CD4-positive, alpha-beta T cell (primary cell): ENCODE data around the gene CCDC92B. TPM values are rescaled to one million over a fixed set of nuclear protein-coding genes. Genes with fewer than 3 reads are reported as not detected.

Source experiments
- ATAC-seq: fragments of 200-7000 bp; cut with Tn5 transposase; one replicate; pipeline ENCODE4 v1.10.0; 2022; ENCODE audit warnings: mild to moderate bottlenecking; ENCODE audit not compliant: poor library complexity
- CTCF ChIA-PET: fragments of 350-600 bp; sonication (Branson Sonifier 250); formaldehyde crosslinking; loops from one replicate; lab custom pipeline; 2021; ENCODE audit warnings: antibody characterized with exemption, inconsistent platforms; lab: Charles Lee
- POLR2A ChIA-PET: fragments of 350-600 bp; sonication (Branson Sonifier 250); formaldehyde crosslinking; loops from one replicate; lab custom pipeline; 2021; ENCODE audit warnings: antibody characterized with exemption, inconsistent platforms; lab: Charles Lee
- DNase-seq, 14 experiments: peaks; one replicate each; pipeline ENCODE4 v3.0.0-alpha.2; 2013 to 2020; ENCODE audit warnings: mixed read lengths in 2 of 14
- H3K27ac ChIP-seq, 2 donors: one replicate each; pipeline versions ENCODE4 v1.5.1 to v1.7.0; 2013; ENCODE audit warnings: low read length in 2 of 2, low read depth in 1 of 2, mild to moderate bottlenecking in 1 of 2
- H3K27me3 ChIP-seq, 2 experiments: 1 replicate in 1 of 2; 2 replicates in 1 of 2; pipeline versions ENCODE4 v1.6.1 to v1.7.0; 2013; ENCODE audit warnings: low read length in 2 of 2, control low read depth in 1 of 2, mild to moderate bottlenecking in 1 of 2, moderate library complexity in 1 of 2; ENCODE audit not compliant: insufficient read depth in 2 of 2, control insufficient read depth in 1 of 2
- H3K36me3 ChIP-seq: one replicate; pipeline ENCODE4 v1.6.1; 2013; ENCODE audit warnings: low read length, control low read depth; ENCODE audit not compliant: insufficient read depth
- H3K4me1 ChIP-seq: one replicate; pipeline ENCODE4 v1.6.1; 2013; ENCODE audit warnings: low read length, control low read depth; ENCODE audit not compliant: insufficient read depth
- H3K4me3 ChIP-seq: one replicate; pipeline ENCODE4 v1.5.1; 2013; ENCODE audit warnings: mild to moderate bottlenecking, low read length, moderate library complexity
- H3K9me3 ChIP-seq, 2 experiments: 1 replicate in 1 of 2; 2 replicates in 1 of 2; pipeline versions ENCODE4 v1.6.1 to v1.7.0; 2013; ENCODE audit warnings: low read length in 2 of 2, mild to moderate bottlenecking in 2 of 2, control low read depth in 1 of 2, moderate library complexity in 1 of 2; ENCODE audit not compliant: control insufficient read depth in 1 of 2, insufficient read depth in 1 of 2
- H3K27ac Mint-ChIP-seq: one replicate; pipeline ENCODE4 v1.8.0; 2020; ENCODE audit warnings: mixed read lengths
- H3K27me3 Mint-ChIP-seq: one replicate; pipeline ENCODE4 v1.8.0; 2021; ENCODE audit warnings: mixed read lengths
- H3K36me3 Mint-ChIP-seq: one replicate; pipeline ENCODE4 v1.8.0; 2021; ENCODE audit warnings: low read depth, mixed read lengths
- H3K4me1 Mint-ChIP-seq: one replicate; pipeline ENCODE4 v1.8.0; 2021; ENCODE audit warnings: low read depth, mixed read lengths
- H3K4me3 Mint-ChIP-seq: one replicate; pipeline ENCODE4 v1.8.0; 2020; ENCODE audit warnings: mild to moderate bottlenecking, mixed read lengths
- H3K9me3 Mint-ChIP-seq: one replicate; pipeline ENCODE4 v1.8.0; 2020; ENCODE audit warnings: mixed read lengths
- intact Hi-C, 2 experiments: fragments of 100-400 bp; cut with DNase I in 1 of 2; cut with micrococcal nuclease in 1 of 2; formaldehyde crosslinking; loops; one replicate each; pipeline versions ENCODE4 v1.15.1 to v1.9.0; 2023 to 2025; cut with DNase I, micrococcal nuclease
- total RNA-seq, 174 experiments: library from RNA in 2 of 174; stranded (reverse) in 2 of 174; gene quantifications; one replicate each; pipeline ENCODE4 v1.2.3 and lab custom pipeline; 2021 to 2026
- TF ChIP-seq, protein P1 (sequence below): fragments of 200-600 bp; IDR thresholded peaks from one replicate; pipeline ENCODE4 v1.8.0; 2022; ENCODE audit warnings: antibody characterized with exemption, mild to moderate bottlenecking

CCDC92B gene
- total RNA-seq, 2 experiments from 2014 or later: 0.11 to 0.28 TPM

DNA sequence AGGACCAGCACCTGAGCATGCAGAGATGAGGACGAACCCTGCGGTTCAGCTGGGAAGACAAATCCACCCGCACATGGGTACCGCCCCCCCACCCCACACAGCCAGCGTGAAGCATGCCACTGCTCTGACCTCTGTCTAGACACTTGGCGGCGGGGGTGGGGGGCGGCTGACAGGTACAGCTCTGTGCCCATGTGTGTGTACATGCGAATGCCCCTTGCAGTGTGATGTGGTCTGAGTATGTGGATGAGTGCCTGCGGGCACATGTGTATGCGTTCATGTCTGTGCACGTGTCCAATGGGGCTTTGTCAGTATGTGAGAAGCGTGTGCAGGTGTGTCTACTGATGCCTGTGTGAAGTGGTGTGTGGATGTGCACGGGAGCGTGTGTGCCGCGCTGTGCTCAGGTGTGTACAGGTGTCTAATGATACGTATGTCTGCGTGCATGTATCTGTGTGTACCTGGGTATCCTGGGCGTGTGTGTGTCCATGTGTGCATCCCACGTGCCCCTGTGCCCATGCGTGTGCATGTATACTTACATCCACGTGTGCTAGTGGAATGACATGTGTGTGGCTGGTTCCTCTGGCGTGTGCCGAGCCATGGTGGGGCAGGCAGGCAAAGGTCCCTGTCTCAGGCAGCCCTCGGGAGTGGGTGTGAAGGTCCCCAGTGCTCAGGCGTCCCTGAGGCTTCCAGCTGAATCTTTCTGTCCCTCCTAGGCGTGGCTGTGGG is 46.1 kb upstream of the CCDC92B start:
- TF ChIP-seq, protein P1, sequence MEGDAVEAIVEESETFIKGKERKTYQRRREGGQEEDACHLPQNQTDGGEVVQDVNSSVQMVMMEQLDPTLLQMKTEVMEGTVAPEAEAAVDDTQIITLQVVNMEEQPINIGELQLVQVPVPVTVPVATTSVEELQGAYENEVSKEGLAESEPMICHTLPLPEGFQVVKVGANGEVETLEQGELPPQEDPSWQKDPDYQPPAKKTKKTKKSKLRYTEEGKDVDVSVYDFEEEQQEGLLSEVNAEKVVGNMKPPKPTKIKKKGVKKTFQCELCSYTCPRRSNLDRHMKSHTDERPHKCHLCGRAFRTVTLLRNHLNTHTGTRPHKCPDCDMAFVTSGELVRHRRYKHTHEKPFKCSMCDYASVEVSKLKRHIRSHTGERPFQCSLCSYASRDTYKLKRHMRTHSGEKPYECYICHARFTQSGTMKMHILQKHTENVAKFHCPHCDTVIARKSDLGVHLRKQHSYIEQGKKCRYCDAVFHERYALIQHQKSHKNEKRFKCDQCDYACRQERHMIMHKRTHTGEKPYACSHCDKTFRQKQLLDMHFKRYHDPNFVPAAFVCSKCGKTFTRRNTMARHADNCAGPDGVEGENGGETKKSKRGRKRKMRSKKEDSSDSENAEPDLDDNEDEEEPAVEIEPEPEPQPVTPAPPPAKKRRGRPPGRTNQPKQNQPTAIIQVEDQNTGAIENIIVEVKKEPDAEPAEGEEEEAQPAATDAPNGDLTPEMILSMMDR: no peak
- H3K27ac ChIP-seq: no peak overlapping the region
- H3K4me1 ChIP-seq: peaks cover 88% of the 10 kb centered on the region
- H3K9me3 ChIP-seq: no peaks in the 10 kb centered on the region
- H3K4me3 ChIP-seq: peak overlapping the region; percentile 68
- intact Hi-C loops: loop anchor here in 1 of 2 experiments (1.0 to 2.0 kb wide), 2 partner anchors 19 to 33 kb away; no protein-coding TSS in a partner anchor
- no peaks in the 10 kb centered on the region for H3K27me3 ChIP-seq
- ChIA-PET POLR2A (interaction anchor here (0.9 to 9.5 kb wide), 6 partner anchors 9 to 208 kb away, joined by 4 to 213 read pairs (median 4); no protein-coding TSS in a partner anchor), CTCF (interaction anchor here (2.4 to 4.8 kb wide), 3 partner anchors 9 to 42 kb away, joined by 9 to 35 read pairs (median 18); no protein-coding TSS in a partner anchor)
- Mint-ChIP-seq H3K9me3 (no peaks in the 10 kb centered on the region), H3K4me1 (peaks cover 84% of the 10 kb centered on the region), H3K27ac (peak overlapping the region; percentile 80), H3K36me3 (peaks cover 19% of the 10 kb centered on the region), H3K4me3 (peak overlapping the region; percentile 92), H3K27me3 (no peaks in the 10 kb centered on the region)
- H3K36me3 ChIP-seq: peaks cover 11% of the 10 kb centered on the region
- peak in 2 of 14 experiments; percentile 13 to 62 for DNase-seq
- ATAC-seq: peak; percentile 5

DNA sequence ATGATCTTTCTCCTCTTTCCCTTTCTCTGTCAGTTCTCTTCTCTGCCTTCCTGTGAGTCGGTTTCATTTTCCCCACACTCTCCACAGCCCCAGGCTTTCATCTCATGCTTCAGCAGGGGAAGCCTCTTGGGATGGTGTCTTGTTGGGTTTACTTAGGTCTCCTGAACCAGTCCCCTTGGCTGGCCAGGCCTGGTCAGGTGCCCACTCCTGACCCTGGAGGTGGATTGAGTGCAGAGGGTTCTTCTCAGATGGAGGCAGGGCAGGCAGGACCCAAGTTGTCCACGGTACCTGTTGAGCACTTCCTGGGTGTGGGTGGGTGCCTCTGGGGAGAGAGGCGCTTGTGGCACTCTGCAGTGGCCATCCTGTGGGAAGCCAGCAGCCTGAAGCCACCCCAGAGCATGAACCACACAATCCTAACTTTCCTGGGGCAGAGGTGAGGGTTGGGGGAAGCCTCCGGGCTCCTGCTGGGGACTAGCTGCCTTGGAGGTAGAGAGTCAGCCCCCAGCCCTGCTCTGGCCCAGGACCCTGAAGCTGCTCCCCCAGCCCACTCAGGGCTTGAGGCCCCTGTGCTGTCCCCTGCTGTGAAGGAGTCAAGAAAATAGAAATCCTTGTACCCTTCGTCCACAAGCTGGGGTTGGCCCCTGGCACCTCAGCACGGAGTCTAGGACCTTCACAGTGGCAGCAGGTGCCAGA is 44.8 kb upstream of the CCDC92B start:
- no peaks in the 10 kb centered on the region for H3K27me3 ChIP-seq
- Mint-ChIP-seq H3K9me3 (no peaks in the 10 kb centered on the region), H3K4me1 (peaks cover 82% of the 10 kb centered on the region), H3K27ac (peak overlapping the region; percentile 48), H3K27me3 (no peaks in the 10 kb centered on the region), H3K4me3 (peak overlapping the region; percentile 72), H3K36me3 (peaks cover 13% of the 10 kb centered on the region)
- TF ChIP-seq, protein P1: no peak
- ChIA-PET POLR2A (interaction anchor here (0.6 to 9.5 kb wide), 2 partner anchors 19 to 815 kb away, joined by 3 to 213 read pairs; no protein-coding TSS in a partner anchor), CTCF (interaction anchor here (1.2 to 4.8 kb wide), 3 partner anchors 8 to 69 kb away, joined by 3 to 35 read pairs (median 18); no protein-coding TSS in a partner anchor)
- H3K4me3 ChIP-seq: peak overlapping the region; percentile 44
- DNase-seq: peak in 3 of 14 experiments; percentile 47 to 52 (median 49)
- no peaks in the 10 kb centered on the region for H3K9me3 ChIP-seq
- H3K27ac ChIP-seq: no peak overlapping the region
- no peaks in the 10 kb centered on the region for H3K36me3 ChIP-seq
- intact Hi-C loops: no loop called here
- peaks cover 85% of the 10 kb centered on the region for H3K4me1 ChIP-seq
- no peak for ATAC-seq

DNA sequence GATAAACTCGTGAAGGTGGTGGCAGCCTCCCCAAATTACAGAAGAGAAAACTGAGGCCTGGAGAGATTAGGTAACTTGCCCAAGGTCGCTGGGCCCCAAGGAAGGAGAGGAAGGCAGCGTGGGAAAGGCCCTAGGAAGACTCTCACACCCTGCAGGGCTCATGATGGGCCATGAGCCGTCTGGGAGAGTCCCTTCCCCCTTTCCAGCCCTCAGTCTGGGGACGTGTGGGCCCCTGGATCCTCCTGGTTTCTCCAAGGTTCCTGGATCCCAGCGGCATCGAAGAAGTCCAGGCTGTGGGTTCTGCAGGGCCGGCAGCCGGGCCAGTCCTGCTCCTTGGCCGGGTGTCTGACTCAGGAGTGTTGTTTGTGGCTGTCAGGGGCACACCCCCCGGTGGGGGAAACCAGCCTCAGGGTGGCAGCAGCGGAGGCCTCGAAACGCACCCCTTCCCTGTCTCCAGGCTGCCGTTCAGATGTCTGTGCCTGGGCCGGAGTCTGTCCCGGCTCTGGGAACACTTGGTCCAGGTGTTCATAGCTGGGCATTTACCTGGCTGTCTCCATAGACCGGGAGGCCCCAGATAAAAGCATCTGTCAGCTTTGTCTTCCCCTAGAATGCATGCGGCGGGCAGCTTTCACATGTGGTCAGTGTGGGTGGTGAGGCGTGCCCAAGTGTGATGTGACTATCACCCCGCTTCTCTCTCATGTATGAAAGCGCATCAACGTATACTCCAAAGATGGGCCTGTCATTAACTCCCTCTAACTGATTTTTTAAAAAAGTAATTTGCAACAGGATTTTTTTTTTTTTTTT is 43.1 kb upstream of the CCDC92B start:
- DNase-seq: peak in 10 of 14 experiments; percentile 9 to 84 (median 37)
- no peaks in the 10 kb centered on the region for H3K36me3 ChIP-seq
- H3K9me3 Mint-ChIP-seq: no peaks in the 10 kb centered on the region
- ChIA-PET POLR2A (interaction anchor here (1.3 to 9.5 kb wide), 2 partner anchors 16 to 21 kb away, joined by 4 to 213 read pairs; no protein-coding TSS in a partner anchor), CTCF (interaction anchor here (0.9 kb wide), 1 partner anchor 22 kb away, joined by 5 read pairs; no protein-coding TSS in a partner anchor)
- peaks cover 68% of the 10 kb centered on the region for H3K4me1 ChIP-seq
- H3K9me3 ChIP-seq: no peaks in the 10 kb centered on the region
- H3K4me3 ChIP-seq: peak overlapping the region; percentile 10
- no peaks in the 10 kb centered on the region for H3K27me3 ChIP-seq
- H3K27me3 Mint-ChIP-seq: no peaks in the 10 kb centered on the region
- no peak overlapping the region for H3K27ac Mint-ChIP-seq
- H3K4me1 Mint-ChIP-seq: peaks cover 77% of the 10 kb centered on the region
- intact Hi-C loops: loop anchor here in 1 of 2 experiments (1.0 kb wide), 1 partner anchor 23 kb away; no protein-coding TSS in a partner anchor
- H3K27ac ChIP-seq: no peak overlapping the region
- no peak for ATAC-seq
- peak overlapping the region; percentile 70 for H3K4me3 Mint-ChIP-seq
- peaks cover 9% of the 10 kb centered on the region for H3K36me3 Mint-ChIP-seq
- TF ChIP-seq, protein P1: no peak
